Muscle of arm (tissue), 12 donors: ENCODE data around the gene SLC25A17. TPM values are rescaled to one million over a fixed set of nuclear protein-coding genes. Genes with fewer than 3 reads are reported as not detected.
"Not testable (repeated sequence)": the region's sequence is repeated elsewhere in the genome, so short reads cannot be mapped to it uniquely, and the experiment has no call there.

Source experiments
- DNase-seq: peaks from one replicate; pipeline ENCODE4 v3.0.0-alpha.2; 2013
- polyA plus RNA-seq, 12 donors: library from polyadenylated mRNA; unstranded; fragments of 120-200 nt; gene quantifications; one replicate each; pipeline ENCODE4 v1.2.1, GENCODE V29; 2013; ENCODE audit not compliant: insufficient read length in 12 of 12

Gene SLC25A17
- polyA plus RNA-seq, 12 donors = 16.4 to 32.7 (median 21.9) TPM; not detected in 1

DNA sequence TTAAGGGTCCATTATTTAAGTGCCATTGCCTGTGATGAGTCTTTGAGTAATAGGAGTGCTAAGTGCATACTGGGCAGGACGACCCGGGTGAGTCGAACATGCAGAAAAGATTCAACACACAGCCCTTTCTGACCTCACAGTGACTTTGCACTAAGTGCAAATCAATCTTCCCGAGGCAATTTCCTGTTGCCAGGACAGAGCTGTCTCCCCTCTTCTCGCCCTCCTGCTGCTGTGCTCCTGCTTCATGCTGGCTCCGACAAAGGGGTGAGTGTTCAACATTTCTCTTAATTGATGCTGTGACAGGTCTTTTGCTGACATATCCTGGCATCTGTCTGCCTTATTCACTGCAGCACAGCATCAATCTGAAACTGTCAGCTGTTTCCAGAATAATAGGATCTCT is 97.9 kb downstream of the SLC25A17 start:
- no peak for DNase-seq

GRCh38 chr22:40720538-40721256 is 98.4 kb downstream of the SLC25A17 start:
- no peak for DNase-seq

DNA sequence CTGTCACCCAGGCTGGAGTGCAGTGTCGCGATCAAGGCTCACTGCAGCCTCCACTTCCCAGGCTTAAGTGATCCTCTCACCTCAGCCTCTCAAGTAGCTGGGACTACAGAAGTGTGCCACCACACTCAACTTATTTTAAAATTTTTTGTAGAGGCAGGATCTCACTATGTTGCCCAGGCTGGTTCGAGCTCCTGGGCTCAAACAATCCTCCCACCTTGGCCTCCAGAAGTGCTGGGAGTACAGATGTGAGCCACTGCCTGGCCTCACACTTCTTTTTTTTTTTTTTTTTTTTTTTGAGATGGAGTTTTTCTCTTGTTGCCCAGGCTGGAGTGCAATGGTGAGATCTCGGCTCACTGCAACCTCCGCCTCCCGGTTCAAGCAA is 99.0 kb downstream of the SLC25A17 start:
- DNase-seq = not testable (repeated sequence)

Other genes with a start within 250 kb of the SLC25A17 start
- 10 to 100 TPM in 11 of 12 donors, not detected in 1; 19.0 to 35.7 (median 23.5) TPM for gene MRTFA, start 182.6 kb downstream of the SLC25A17 start, polyA plus RNA-seq
- gene MCHR1, start 139.9 kb downstream of the SLC25A17 start, polyA plus RNA-seq = under 1 TPM in 10 of 12 donors, not detected in 2; 0.18 to 0.74 (median 0.36) TPM
- 100 to 1,000 TPM; 241 to 520 (median 443) TPM for gene ST13, start 37.3 kb upstream of the SLC25A17 start, polyA plus RNA-seq
- 10 to 100 TPM in 10 of 12 donors, 1 to 10 TPM in 1, not detected in 1; 6.7 to 19.6 (median 14.6) TPM for gene XPNPEP3, start 37.8 kb upstream of the SLC25A17 start, polyA plus RNA-seq
- gene DNAJB7, start 42.8 kb upstream of the SLC25A17 start, polyA plus RNA-seq = under 1 TPM in 10 of 12 donors, not detected in 2; 0.10 to 0.98 (median 0.48) TPM
- 100 to 1,000 TPM in 1 of 12 donors, 10 to 100 TPM in 10, not detected in 1; 42.2 to 103 (median 67.6) TPM for gene RBX1, start 132.0 kb upstream of the SLC25A17 start, polyA plus RNA-seq